Measurements from ENCODE around the gene BCLAF3. TPM values are rescaled to one million over a fixed set of nuclear protein-coding genes. Genes with fewer than 3 reads are reported as not detected.

Gene BCLAF3
- total and polyA plus RNA-seq, 9 of the 15 experiments (the other 6 are each of a cell fraction or from before 2014, with no cell fraction given): 0.73 to 4.6 (median 2.5) TPM

- Histone ChIP-seq H3K79me2 (ENCODE audit: control insufficient read depth, insufficient read depth, low read length) (no peaks in the 10 kb centered on the region), H2AFZ (ENCODE audit: low read depth, low read length) (no peak overlapping the region), H4K20me1 (replicated peaks; ENCODE audit: control insufficient read depth, insufficient read depth, low read length) (no peaks in the 10 kb centered on the region), H3K9me3 (replicated peaks; ENCODE audit: control insufficient read depth, insufficient read depth, low read depth, low read length) (no peaks in the 10 kb centered on the region), H3K4me1 (replicated peaks in 1 of 2; ENCODE audit: control insufficient read depth in 2 of 2, insufficient read depth in 2 of 2, low read length in 2 of 2) (no peaks in the 10 kb centered on the region), H3K4me3 (no peak overlapping the region), H3K9me1 (ENCODE audit: control insufficient read depth, insufficient read depth, low read length) (no peaks in the 10 kb centered on the region), H3K9ac (ENCODE audit: insufficient read depth in 1 of 2, low read depth in 2 of 2, low read length in 2 of 2) (no peak overlapping the region), H3K27ac (ENCODE audit: extremely low read depth, low read depth, low read length) (no peak overlapping the region), H3K36me3 (ENCODE audit: control insufficient read depth, insufficient read depth, low read length) (no peaks in the 10 kb centered on the region), H3K4me2 (ENCODE audit: insufficient read depth, low read length) (no peak overlapping the region), H3K27me3 (ENCODE audit: control insufficient read depth in 2 of 2, insufficient read depth in 2 of 2, low read length in 2 of 2) (peaks cover 0 to 2% of the 10 kb centered on the region in 2 experiments; a peak in 1 of 5 replicates)
- in situ Hi-C loops (cut with MboI): no loop called here
- WGBS (ENCODE audit: insufficient coverage, low coverage, missing lambda C conversion rate): 2% methylated on average over 6 of the region's 6 CpGs
- no TSS peak for BruUV-seq (replicated peaks)
- ATAC-seq (no peak), FAIRE-seq (no peak), DNase-seq (ENCODE audit: extremely low read depth in 1 of 4, low spot score in 3 of 4) (no peak)
- POLR2A ChIA-PET: no interaction called here
- no peak for TF ChIP-seq ZNF146 (CRISPR knock-in tag; IDR thresholded peaks at IDR 0.05; ENCODE audit: unreplicated experiment)
- CTCF ChIA-PET (ENCODE audit: low intra/inter-chr PET ratio): no interaction called here
- intact Hi-C loops (cut with micrococcal nuclease): no loop called here
Observed at GRCh38 chrX:20037186-20037585, 46.3 kb upstream of the BCLAF3 start.

- no TSS peak for BruUV-seq (replicated peaks)
- DNase-seq (ENCODE audit: extremely low read depth in 1 of 4, low spot score in 3 of 4) (no peak), ATAC-seq (no peak), FAIRE-seq (no peak)
- no peak overlapping the region for H3K27ac ChIP-seq (ENCODE audit: extremely low read depth, low read depth, low read length)
- no peak overlapping the region for H2AFZ ChIP-seq (ENCODE audit: low read depth, low read length)
- ChIA-PET POLR2A (interaction anchor here (0.6 kb wide), 1 partner anchor 487 kb away, joined by 3 read pairs; no protein-coding TSS in a partner anchor), CTCF (ENCODE audit: low intra/inter-chr PET ratio) (no interaction called here)
- 0% methylated on average over 1 of the region's 2 CpGs for whole genome bisulfite sequencing (ENCODE audit: insufficient coverage, low coverage, missing lambda C conversion rate)
- no peaks in the 10 kb centered on the region for H3K36me3 ChIP-seq (ENCODE audit: control insufficient read depth, insufficient read depth, low read length)
- no peaks in the 10 kb centered on the region for H3K9me1 ChIP-seq (ENCODE audit: control insufficient read depth, insufficient read depth, low read length)
- in situ Hi-C loops (cut with MboI) (no loop called here), intact Hi-C loops (cut with micrococcal nuclease) (no loop called here)
- H3K4me2 ChIP-seq (ENCODE audit: insufficient read depth, low read length): no peak overlapping the region
- peaks cover 0 to 17% of the 10 kb centered on the region in 2 experiments; a peak in 3 of 5 replicates for H3K27me3 ChIP-seq (ENCODE audit: control insufficient read depth in 2 of 2, insufficient read depth in 2 of 2, low read length in 2 of 2)
- no peaks in the 10 kb centered on the region for H3K79me2 ChIP-seq (ENCODE audit: control insufficient read depth, insufficient read depth, low read length)
- no peaks in the 10 kb centered on the region for H3K9me3 ChIP-seq (replicated peaks; ENCODE audit: control insufficient read depth, insufficient read depth, low read depth, low read length)
- no peak overlapping the region for H3K4me3 ChIP-seq
- no peak overlapping the region for H3K9ac ChIP-seq (ENCODE audit: insufficient read depth in 1 of 2, low read depth in 2 of 2, low read length in 2 of 2)
- no peaks in the 10 kb centered on the region for H4K20me1 ChIP-seq (replicated peaks; ENCODE audit: control insufficient read depth, insufficient read depth, low read length)
- no peaks in the 10 kb centered on the region for H3K4me1 ChIP-seq (replicated peaks in 1 of 2; ENCODE audit: control insufficient read depth in 2 of 2, insufficient read depth in 2 of 2, low read length in 2 of 2)
- TF ChIP-seq NFE2L1 (tag; IDR thresholded peaks at IDR 0.05; ENCODE audit: borderline replicate concordance, low read depth) (no peak), NELFE (IDR thresholded peaks at IDR 0.05; ENCODE audit: insufficient read depth, insufficient read length) (no peak), ZNF583 (CRISPR knock-in tag; IDR thresholded peaks at IDR 0.05) (no peak), NCOA2 (IDR thresholded peaks at IDR 0.05; ENCODE audit: partially characterized antibody in 2 of 2) (no peak), BCOR (IDR thresholded peaks at IDR 0.05) (no peak), FOXA3 (CRISPR knock-in tag; conservative IDR thresholded peaks at IDR 0.05 in 1 of 2, IDR thresholded peaks at IDR 0.05 in 1 of 2) (no peak), THRA (IDR thresholded peaks at IDR 0.05) (no peak), LARP7 (IDR thresholded peaks at IDR 0.05) (no peak), KLF10 (CRISPR knock-in tag; IDR thresholded peaks at IDR 0.05) (no peak), SNIP1 (IDR thresholded peaks at IDR 0.05; ENCODE audit: low read depth) (no peak), ZBTB34 (CRISPR knock-in tag; IDR thresholded peaks at IDR 0.05) (no peak), USF1 (CRISPR knock-in tag; IDR thresholded peaks at IDR 0.05) (no peak), ZNF274 (IDR thresholded peaks at IDR 0.05; ENCODE audit: borderline replicate concordance, low read depth, low read length) (no peak), ZNF699 (CRISPR knock-in tag; IDR thresholded peaks at IDR 0.05; ENCODE audit: insufficient replicate concordance) (no peak)
Observed at GRCh38 chrX:20032201-20032600, 41.3 kb upstream of the BCLAF3 start.

Measured in K562 (cell line).